DND-41 (cell line): ENCODE measurements around the gene LRRC72.

Experiments
- EZH2 ChIP-seq: IDR thresholded peaks from 3 replicates; pipeline ENCODE4 v1.6.1; 2012; ENCODE audit warnings: borderline replicate concordance, low read depth, mild to moderate bottlenecking, moderate library complexity, low read length, inconsistent platforms; ENCODE audit not compliant: severe bottlenecking
- TF ChIP-seq, protein P1 (sequence below): IDR thresholded peaks from 2 replicates; pipeline ENCODE4 v1.5.1; 2012; ENCODE audit warnings: borderline replicate concordance, low read length, moderate library complexity, mild to moderate bottlenecking; ENCODE audit not compliant: poor library complexity, severe bottlenecking; ENCODE audit errors: extremely low read depth

DNA sequence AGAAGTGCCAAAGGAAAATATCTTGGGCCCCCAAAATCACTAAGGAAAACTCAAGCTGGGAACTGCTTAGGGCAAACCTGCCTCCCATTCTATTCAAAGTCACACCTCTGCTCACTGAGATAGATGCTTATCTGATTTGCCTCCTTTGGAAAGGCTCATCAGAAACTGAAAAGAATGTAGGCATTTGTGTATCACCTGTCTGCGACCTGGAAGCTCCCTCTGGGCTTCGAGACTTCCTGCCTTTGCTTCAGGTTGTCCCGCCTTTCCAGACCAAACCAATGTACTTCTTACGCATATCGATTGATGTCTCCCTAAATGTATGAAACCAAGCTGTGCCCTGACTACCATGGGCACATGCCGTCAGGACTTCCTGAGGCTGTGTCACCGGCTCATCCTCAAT lies 14.5 kb upstream of the LRRC72 start:
- TF ChIP-seq, protein P1, sequence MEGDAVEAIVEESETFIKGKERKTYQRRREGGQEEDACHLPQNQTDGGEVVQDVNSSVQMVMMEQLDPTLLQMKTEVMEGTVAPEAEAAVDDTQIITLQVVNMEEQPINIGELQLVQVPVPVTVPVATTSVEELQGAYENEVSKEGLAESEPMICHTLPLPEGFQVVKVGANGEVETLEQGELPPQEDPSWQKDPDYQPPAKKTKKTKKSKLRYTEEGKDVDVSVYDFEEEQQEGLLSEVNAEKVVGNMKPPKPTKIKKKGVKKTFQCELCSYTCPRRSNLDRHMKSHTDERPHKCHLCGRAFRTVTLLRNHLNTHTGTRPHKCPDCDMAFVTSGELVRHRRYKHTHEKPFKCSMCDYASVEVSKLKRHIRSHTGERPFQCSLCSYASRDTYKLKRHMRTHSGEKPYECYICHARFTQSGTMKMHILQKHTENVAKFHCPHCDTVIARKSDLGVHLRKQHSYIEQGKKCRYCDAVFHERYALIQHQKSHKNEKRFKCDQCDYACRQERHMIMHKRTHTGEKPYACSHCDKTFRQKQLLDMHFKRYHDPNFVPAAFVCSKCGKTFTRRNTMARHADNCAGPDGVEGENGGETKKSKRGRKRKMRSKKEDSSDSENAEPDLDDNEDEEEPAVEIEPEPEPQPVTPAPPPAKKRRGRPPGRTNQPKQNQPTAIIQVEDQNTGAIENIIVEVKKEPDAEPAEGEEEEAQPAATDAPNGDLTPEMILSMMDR: no peak
- no peak for TF ChIP-seq EZH2
